G401 (cell line): ENCODE results near the gene FBXL14. TPM values are rescaled to one million over a fixed set of nuclear protein-coding genes. Genes with fewer than 3 reads are reported as not detected.

Experiments used
- DNase-seq: peaks from one replicate; pipeline ENCODE4 v3.0.0-alpha.2; 2015; ENCODE audit warnings: low spot score
- in situ Hi-C: cut with HindIII; loops from 2 replicates; pipeline ENCODE4 v1.10.0; 2016; ENCODE audit warnings: low sequenced_read_pairs, mixed read lengths
- total RNA-seq: library from RNA; depleted of rRNA; stranded (reverse); fragments of >200 nt; shearing (Covaris generic); gene quantifications from 2 replicates; pipeline ENCODE4 v1.2.3, GENCODE V29; 2014; rRNA removed

The FBXL14 gene
- total RNA-seq, 1 experiment from 2014 or later: 21.5 TPM

DNA sequence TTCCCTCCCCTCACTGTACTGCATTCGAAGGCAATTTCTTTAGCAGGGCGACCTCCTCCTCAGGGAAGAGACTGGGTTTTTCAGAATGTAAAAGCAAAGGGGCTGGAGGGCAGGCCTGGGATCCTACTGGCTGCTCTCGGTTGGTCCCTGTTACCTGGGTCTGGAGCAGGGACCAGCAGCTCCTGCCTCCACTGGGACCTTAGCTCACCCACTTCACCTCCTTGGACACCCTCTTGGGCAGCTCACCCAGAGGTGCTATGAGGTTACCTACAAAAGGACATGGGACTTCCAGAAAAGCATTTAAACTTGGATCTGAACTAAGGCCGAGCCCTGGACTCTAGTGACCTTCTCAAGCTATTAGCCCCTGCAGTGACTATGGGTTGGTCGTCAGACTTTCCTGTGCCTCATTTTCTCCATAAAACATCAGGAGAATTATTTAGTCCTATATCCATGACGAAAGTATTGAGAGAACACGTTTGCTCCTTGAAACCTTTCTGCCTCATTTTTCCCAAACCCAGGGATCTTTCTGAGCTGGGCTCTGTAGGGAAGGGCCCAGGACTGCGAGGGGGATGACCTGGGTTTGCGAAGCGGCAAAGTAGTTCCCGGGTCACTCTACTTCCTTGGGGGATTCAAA lies 65.0 kb downstream of the FBXL14 start:
- DNase-seq: no peak
- in situ Hi-C loops: no loop called here

- in situ Hi-C loops: no loop called here
- DNase-seq: no peak
These were observed 65.6 kb downstream of the FBXL14 start for GRCh38 chr12:1528791-1529190.

DNA sequence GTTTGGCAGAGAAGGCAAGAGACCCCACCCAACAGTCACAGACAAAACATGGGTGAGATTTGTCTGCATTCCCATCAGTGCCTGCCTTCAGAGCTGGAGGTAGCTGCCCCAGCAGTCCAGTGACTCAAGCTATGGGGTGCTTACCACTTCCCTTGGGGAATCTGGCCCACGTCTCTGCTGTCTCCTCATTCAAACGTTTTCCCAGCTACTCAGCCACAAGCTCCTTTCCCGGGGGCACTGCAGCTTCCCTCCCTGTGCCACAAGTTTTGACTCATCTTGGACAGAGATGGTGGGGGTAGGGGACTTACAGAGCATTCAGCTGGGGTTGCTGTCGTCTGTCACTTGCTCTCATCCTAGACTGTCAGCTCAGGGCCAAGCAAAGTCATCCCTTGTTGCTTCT lies 66.6 kb downstream of the FBXL14 start:
- in situ Hi-C loops: no loop called here
- DNase-seq: no peak

GRCh38 chr12:1525858-1526257 lies 68.5 kb downstream of the FBXL14 start:
- in situ Hi-C loops: no loop called here
- no peak for DNase-seq

DNA sequence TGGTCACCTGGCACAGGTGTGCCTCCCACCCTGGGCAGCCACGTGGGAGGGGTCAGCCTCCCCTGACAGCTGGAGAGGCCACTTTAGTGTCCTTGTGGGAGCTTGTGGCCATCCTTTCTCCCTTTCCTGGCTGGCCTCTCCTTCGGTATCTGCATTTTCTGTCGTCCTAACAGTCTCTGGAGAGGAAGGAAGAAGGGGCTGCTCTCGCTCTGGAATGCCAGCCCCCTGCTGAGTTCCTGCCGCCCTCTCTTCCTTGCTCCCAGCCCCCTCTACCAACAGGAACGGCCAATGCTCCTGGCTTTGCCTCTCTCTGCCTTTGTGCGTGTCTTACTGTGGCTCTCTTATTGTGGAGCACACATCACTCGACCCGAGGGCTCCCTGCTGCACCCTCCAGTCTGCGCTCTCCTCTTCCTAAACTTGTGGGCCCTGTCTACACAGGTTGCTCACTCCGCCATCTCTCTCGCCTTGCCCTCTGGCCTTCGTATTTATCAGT lies 70.8 kb downstream of the FBXL14 start:
- in situ Hi-C loops: no loop called here
- DNase-seq: no peak

DNA sequence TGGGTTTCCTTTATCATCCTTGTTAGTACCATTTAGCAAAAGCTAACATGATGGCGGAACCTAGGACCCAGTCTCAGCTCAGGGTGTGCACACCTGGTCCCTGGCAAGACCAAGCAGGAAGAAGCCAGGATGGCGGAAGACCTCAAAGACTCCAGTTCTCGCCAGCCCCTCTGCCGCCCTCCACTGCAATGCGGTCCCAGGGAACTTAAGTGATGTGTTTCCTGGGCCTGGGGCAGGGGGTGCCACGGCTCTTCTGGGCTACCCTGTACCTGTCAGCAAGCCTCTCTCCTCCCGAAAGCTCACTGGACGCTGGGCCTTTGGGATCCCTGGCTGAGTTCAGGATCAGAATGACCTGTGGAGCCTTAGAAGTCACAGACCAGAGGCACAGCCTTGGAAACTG lies 71.3 kb downstream of the FBXL14 start:
- DNase-seq: no peak
- in situ Hi-C loops: no loop called here

DNA sequence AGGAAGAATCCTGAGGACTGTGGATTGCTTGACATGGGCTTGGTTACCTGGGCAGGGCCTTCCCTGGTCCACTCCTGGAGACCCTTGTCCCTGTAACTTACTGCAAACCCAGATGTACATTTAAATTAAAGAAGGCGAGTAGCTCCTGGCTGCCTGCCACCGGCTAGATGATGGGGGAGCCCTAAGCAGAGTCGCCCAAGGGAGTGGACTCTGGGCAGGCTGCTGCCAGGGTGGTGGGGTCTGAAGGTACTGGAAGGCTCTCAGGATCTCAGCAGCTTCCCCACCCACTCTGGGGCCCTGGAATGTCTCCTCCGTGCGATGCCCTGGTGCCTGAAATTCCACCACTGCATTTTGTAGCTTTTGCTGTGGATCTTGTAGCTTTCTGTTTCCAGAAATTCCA lies 74.7 kb downstream of the FBXL14 start:
- in situ Hi-C loops: no loop called here
- no peak for DNase-seq

GRCh38 chr12:1518591-1519516 lies 75.5 kb downstream of the FBXL14 start:
- no peak for DNase-seq
- in situ Hi-C loops: no loop called here

GRCh38 chr12:1517734-1518525 lies 76.5 kb downstream of the FBXL14 start:
- DNase-seq: no peak
- in situ Hi-C loops: no loop called here

- in situ Hi-C loops: no loop called here
- no peak for DNase-seq
These were observed 77.4 kb downstream of the FBXL14 start for GRCh38 chr12:1517007-1517406.

Other genes starting within 250 kb of the FBXL14 start
- 8.0 and 13.5 TPM in 2 replicates for gene WNT5B, start 34.6 kb upstream of the FBXL14 start, total RNA-seq
- 36.2 and 46.7 TPM in 2 replicates for gene ADIPOR2, start 96.5 kb upstream of the FBXL14 start, total RNA-seq
- not detected in 2 replicates for gene LRTM2, start 226.0 kb upstream of the FBXL14 start, total RNA-seq